Calu3 (cell line): ENCODE results near the gene RPAP3. TPM values are rescaled to one million over a fixed set of nuclear protein-coding genes. Genes with fewer than 3 reads are reported as not detected.

Experiments
- BruUV-seq: library from RNA; stranded (reverse); fragments of 400-500 nt; replicated peaks from 2 replicates; lab custom pipeline; 2021; lab: Mats Ljungman, UMichigan
- CTCF ChIA-PET: fragments of 300-600 bp; sonication (Branson Sonifier 250); formaldehyde crosslinking; loops from one replicate; lab custom pipeline; 2022; ENCODE audit warnings: antibody characterized with exemption; lab: Charles Lee
- DNase-seq: peaks from one replicate; pipeline ENCODE4 v3.0.0; 2022
- H3K27ac Mint-ChIP-seq: one replicate; pipeline ENCODE4 v1.8.0; 2022; ENCODE audit warnings: mixed read lengths; ENCODE audit not compliant: unreplicated experiment
- H3K27me3 Mint-ChIP-seq: one replicate; pipeline ENCODE4 v1.8.0; 2022; ENCODE audit warnings: mixed read lengths; ENCODE audit not compliant: unreplicated experiment
- H3K36me3 Mint-ChIP-seq: one replicate; pipeline ENCODE4 v1.8.0; 2022; ENCODE audit warnings: mild to moderate bottlenecking, moderate library complexity, mixed read lengths; ENCODE audit not compliant: insufficient read depth, unreplicated experiment
- H3K4me1 Mint-ChIP-seq: one replicate; pipeline ENCODE4 v1.8.0; 2022; ENCODE audit warnings: mild to moderate bottlenecking, low read depth, mixed read lengths; ENCODE audit not compliant: unreplicated experiment
- H3K4me3 Mint-ChIP-seq: one replicate; pipeline ENCODE4 v1.8.0; 2022; ENCODE audit warnings: mild to moderate bottlenecking, low read depth, moderate library complexity, mixed read lengths; ENCODE audit not compliant: unreplicated experiment
- H3K9me3 Mint-ChIP-seq: one replicate; pipeline ENCODE4 v1.8.0; 2022; ENCODE audit warnings: low read depth, mixed read lengths; ENCODE audit not compliant: unreplicated experiment
- intact Hi-C: fragments of 100-400 bp; cut with micrococcal nuclease; formaldehyde crosslinking; loops from one replicate; pipeline ENCODE4 v1.10.0; 2022; ENCODE audit not compliant: unreplicated experiment
- total RNA-seq: library from RNA; stranded (reverse); gene quantifications from 2 replicates; pipeline ENCODE4 v1.2.3, GENCODE V29; 2022
- TF ChIP-seq, protein P1 (sequence below): fragments of 200-600 bp; IDR thresholded peaks from one replicate; pipeline ENCODE4 v1.8.0; 2022; ENCODE audit warnings: antibody characterized with exemption; ENCODE audit not compliant: unreplicated experiment

RPAP3 gene
- total RNA-seq, 1 experiment from 2014 or later = 33.5 TPM

DNA sequence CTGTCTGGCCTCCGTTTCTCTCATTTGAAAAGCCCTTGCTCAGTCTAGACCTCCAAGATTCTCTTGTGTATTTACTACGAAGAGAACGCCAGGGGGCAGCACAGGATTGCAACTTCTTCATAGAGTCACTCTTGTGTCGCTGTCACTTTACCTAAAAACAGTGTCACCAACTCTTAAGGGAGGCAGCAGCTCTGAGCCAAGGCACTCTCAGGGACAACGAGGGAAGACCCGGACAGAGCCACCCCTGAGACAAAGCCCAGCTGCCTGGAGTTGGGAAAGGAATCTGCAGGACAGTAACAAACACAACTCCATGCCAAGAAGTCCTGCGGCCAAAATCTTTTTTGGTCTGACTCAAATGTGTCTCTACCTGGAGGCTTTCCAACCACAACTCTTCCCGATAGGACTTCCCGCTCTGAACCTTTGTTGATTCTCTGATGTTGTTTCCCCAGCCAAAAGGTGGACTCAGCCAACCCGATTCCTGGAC lies 9.6 kb upstream of the RPAP3 start:
- H3K4me3 Mint-ChIP-seq = no peak overlapping the region
- CTCF ChIA-PET = interaction anchor here (1.0 to 2.3 kb wide), 3 partner anchors 9 to 123 kb away, joined by 3 to 11 read pairs (median 3); partner anchors contain the start of gene RPAP3
- intact Hi-C loops = loop anchor here (1.0 kb wide), 2 partner anchors 64 to 123 kb away; no protein-coding TSS in a partner anchor
- H3K27me3 Mint-ChIP-seq = no peaks in the 10 kb centered on the region
- no peaks in the 10 kb centered on the region for H3K9me3 Mint-ChIP-seq
- TF ChIP-seq, protein P1, sequence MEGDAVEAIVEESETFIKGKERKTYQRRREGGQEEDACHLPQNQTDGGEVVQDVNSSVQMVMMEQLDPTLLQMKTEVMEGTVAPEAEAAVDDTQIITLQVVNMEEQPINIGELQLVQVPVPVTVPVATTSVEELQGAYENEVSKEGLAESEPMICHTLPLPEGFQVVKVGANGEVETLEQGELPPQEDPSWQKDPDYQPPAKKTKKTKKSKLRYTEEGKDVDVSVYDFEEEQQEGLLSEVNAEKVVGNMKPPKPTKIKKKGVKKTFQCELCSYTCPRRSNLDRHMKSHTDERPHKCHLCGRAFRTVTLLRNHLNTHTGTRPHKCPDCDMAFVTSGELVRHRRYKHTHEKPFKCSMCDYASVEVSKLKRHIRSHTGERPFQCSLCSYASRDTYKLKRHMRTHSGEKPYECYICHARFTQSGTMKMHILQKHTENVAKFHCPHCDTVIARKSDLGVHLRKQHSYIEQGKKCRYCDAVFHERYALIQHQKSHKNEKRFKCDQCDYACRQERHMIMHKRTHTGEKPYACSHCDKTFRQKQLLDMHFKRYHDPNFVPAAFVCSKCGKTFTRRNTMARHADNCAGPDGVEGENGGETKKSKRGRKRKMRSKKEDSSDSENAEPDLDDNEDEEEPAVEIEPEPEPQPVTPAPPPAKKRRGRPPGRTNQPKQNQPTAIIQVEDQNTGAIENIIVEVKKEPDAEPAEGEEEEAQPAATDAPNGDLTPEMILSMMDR = peak; percentile 77
- no peaks in the 10 kb centered on the region for H3K4me1 Mint-ChIP-seq
- no TSS peak for BruUV-seq
- H3K27ac Mint-ChIP-seq = no peak overlapping the region
- peak; percentile 61 for DNase-seq
- H3K36me3 Mint-ChIP-seq = no peaks in the 10 kb centered on the region

DNA sequence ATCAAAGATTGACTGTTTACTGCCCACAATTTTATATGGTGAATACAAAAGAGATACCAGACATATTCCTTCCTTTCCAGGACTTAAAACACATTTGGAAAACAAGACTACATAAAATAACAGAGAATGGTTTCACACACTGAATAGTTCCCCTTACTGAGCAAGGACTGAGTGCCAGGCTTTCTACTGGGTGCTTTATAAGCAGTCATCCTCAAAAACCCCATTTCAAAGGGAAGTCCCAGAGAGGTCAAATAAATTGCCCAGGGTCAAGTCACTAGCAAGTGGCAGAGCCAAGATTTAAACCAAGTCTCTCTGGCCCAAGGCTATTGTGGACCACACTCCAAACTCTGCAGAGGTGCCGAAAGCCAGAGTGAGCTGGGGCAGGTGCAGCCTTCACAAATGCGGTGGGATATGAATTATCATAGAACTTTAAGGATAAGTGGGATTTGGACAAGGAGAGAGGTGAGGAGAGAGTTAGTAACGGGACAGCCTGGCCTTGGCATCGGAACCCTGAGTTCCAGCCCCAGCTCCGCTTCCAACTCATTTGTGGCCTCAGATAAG lies 9.1 kb upstream of the RPAP3 start:
- Mint-ChIP-seq H3K27ac (no peak overlapping the region), H3K27me3 (no peaks in the 10 kb centered on the region)
- CTCF ChIA-PET = interaction anchor here (1.0 to 2.3 kb wide), 3 partner anchors 9 to 124 kb away, joined by 3 to 11 read pairs (median 3); partner anchors contain the start of gene RPAP3

DNA sequence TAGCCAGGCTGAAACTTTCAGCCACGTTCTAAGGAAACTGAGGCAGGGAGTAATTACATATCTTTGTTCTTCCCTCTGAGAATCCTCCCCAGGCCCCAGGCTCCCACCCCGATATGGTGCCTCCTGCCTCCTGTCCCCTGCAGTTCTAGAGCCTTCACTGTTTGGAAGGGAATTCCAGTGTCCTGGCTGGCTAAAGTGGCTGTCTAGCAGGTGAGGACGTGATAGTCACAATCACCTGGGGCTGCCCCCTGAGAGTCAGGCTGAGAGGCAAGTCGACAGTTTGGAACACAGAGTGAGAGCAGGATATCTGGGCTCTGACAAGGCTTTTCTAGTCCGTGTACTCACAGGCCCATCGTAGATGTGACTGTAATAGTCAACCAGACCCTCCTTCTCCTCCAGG lies 6.3 kb upstream of the RPAP3 start:
- CTCF ChIA-PET = no interaction called here
- TF ChIP-seq, protein P1 = no peak
- H3K9me3 Mint-ChIP-seq = no peaks in the 10 kb centered on the region
- H3K27ac Mint-ChIP-seq = no peak overlapping the region
- DNase-seq = no peak
- H3K4me3 Mint-ChIP-seq = no peak overlapping the region
- intact Hi-C loops = no loop called here
- no peaks in the 10 kb centered on the region for H3K27me3 Mint-ChIP-seq
- BruUV-seq = no TSS peak
- no peaks in the 10 kb centered on the region for H3K4me1 Mint-ChIP-seq
- no peaks in the 10 kb centered on the region for H3K36me3 Mint-ChIP-seq

More for the DNA sequence above, 9.1 kb upstream of the RPAP3 start:
- DNase-seq = no peak
- BruUV-seq = no TSS peak
- Mint-ChIP-seq H3K4me3 (no peak overlapping the region), H3K36me3 (no peaks in the 10 kb centered on the region), H3K4me1 (no peaks in the 10 kb centered on the region), H3K9me3 (no peaks in the 10 kb centered on the region)
- TF ChIP-seq, protein P1 = no peak
- intact Hi-C loops = loop anchor here (1.0 kb wide), 2 partner anchors 64 to 123 kb away; no protein-coding TSS in a partner anchor

DNA sequence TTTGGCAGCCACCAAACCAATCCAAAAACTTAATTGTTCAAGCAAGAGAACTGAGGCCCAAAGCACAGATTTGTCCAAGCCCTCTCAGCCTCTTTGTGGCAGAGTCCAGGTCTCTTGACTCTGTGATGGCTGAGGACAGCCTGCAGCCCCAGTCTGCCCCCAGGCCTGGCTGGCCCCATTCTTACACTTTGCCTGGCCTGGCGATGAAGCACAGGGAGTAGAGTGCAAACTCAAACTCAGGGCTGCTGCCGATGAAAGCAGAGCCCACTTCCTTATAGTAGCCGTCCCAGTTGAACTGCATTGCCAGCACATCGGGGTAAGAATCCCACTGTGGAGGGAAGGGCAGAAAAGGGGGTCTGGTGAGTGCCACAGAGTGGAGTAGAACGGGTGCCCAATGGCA lies 5.6 kb upstream of the RPAP3 start:
- H3K4me1 Mint-ChIP-seq = no peaks in the 10 kb centered on the region
- BruUV-seq = no TSS peak
- intact Hi-C loops = no loop called here
- H3K27me3 Mint-ChIP-seq = no peaks in the 10 kb centered on the region
- no peak overlapping the region for H3K4me3 Mint-ChIP-seq
- H3K9me3 Mint-ChIP-seq = no peaks in the 10 kb centered on the region
- H3K36me3 Mint-ChIP-seq = peaks cover 2% of the 10 kb centered on the region
- H3K27ac Mint-ChIP-seq = no peak overlapping the region
- DNase-seq = no peak
- CTCF ChIA-PET = interaction anchor here (0.5 kb wide), 1 partner anchor 839 kb away, joined by 3 read pairs; no protein-coding TSS in a partner anchor
- TF ChIP-seq, protein P1 = no peak
